Left renal pelvis (tissue), 4 donors: ENCODE data around the gene MAGI1. TPM values are rescaled to one million over a fixed set of nuclear protein-coding genes. Genes with fewer than 3 reads are reported as not detected.
A peak's percentile ranks its signal among the peaks of the same experiment; 100 is the strongest.

ENCODE experiments used
- DNase-seq, 4 donors: peaks; one replicate each; pipeline ENCODE4 v3.0.0-alpha.2; 2013; ENCODE audit warnings: low read depth in 4 of 4, low spot score in 3 of 4
- polyA plus RNA-seq, 4 donors: library from polyadenylated mRNA; unstranded; fragments of 120-200 nt; gene quantifications; one replicate each; pipeline ENCODE4 v1.2.1, GENCODE V29; 2013; ENCODE audit not compliant: insufficient read length in 4 of 4

Gene MAGI1
- polyA plus RNA-seq, 4 donors = 9.3 to 33.8 (median 26.9) TPM

- no peak for DNase-seq
Observed at GRCh38 chr3:65413891-65414290, 624.8 kb downstream of the MAGI1 start.

GRCh38 chr3:65412588-65412987 is 626.1 kb downstream of the MAGI1 start:
- peak in 3 of 4 donors; percentile 54 to 76 (median 63) for DNase-seq

- DNase-seq = no peak
Observed at GRCh38 chr3:65411367-65411766, 627.4 kb downstream of the MAGI1 start.

- DNase-seq = no peak
Observed at GRCh38 chr3:65409176-65409569, 629.5 kb downstream of the MAGI1 start.

- DNase-seq = no peak
Observed at GRCh38 chr3:65408531-65409175, 630.1 kb downstream of the MAGI1 start.

GRCh38 chr3:65406470-65406869 is 632.2 kb downstream of the MAGI1 start:
- no peak for DNase-seq

- no peak for DNase-seq
Observed at GRCh38 chr3:65402597-65402996, 636.1 kb downstream of the MAGI1 start.

- no peak for DNase-seq
Observed at GRCh38 chr3:65401359-65402305, 637.1 kb downstream of the MAGI1 start.

- no peak for DNase-seq
Observed at GRCh38 chr3:65400899-65401298, 637.8 kb downstream of the MAGI1 start.

- DNase-seq = no peak
Observed at GRCh38 chr3:65398953-65399352, 639.8 kb downstream of the MAGI1 start.

- no peak for DNase-seq
Observed at GRCh38 chr3:65396078-65396477, 642.6 kb downstream of the MAGI1 start.

- DNase-seq = no peak
Observed at GRCh38 chr3:65391068-65391467, 647.6 kb downstream of the MAGI1 start.

GRCh38 chr3:65385805-65386204 is 652.9 kb downstream of the MAGI1 start:
- no peak for DNase-seq

GRCh38 chr3:65381496-65382010 is 657.2 kb downstream of the MAGI1 start:
- DNase-seq = no peak

- DNase-seq = no peak
Observed at GRCh38 chr3:65379223-65379622, 659.5 kb downstream of the MAGI1 start.

GRCh38 chr3:65377637-65378036 is 661.1 kb downstream of the MAGI1 start:
- no peak for DNase-seq

GRCh38 chr3:65376426-65376825 is 662.3 kb downstream of the MAGI1 start:
- no peak for DNase-seq

GRCh38 chr3:65371053-65371452 is 667.7 kb downstream of the MAGI1 start:
- DNase-seq = no peak

- no peak for DNase-seq
Observed at GRCh38 chr3:65368866-65369265, 669.9 kb downstream of the MAGI1 start.

GRCh38 chr3:65362688-65363087 is 676.0 kb downstream of the MAGI1 start:
- no peak for DNase-seq

GRCh38 chr3:65361448-65361847 is 677.3 kb downstream of the MAGI1 start:
- no peak for DNase-seq
